DMS79 treated with DMSO at 0.1 percent for 48 hours (cell line): Measurements from ENCODE around the gene NUP62.

Experiments
- DNase-seq: peaks from one replicate; lab custom pipeline; 2025; lab: John Stamatoyannopoulos, UW

NUP62 gene

DNA sequence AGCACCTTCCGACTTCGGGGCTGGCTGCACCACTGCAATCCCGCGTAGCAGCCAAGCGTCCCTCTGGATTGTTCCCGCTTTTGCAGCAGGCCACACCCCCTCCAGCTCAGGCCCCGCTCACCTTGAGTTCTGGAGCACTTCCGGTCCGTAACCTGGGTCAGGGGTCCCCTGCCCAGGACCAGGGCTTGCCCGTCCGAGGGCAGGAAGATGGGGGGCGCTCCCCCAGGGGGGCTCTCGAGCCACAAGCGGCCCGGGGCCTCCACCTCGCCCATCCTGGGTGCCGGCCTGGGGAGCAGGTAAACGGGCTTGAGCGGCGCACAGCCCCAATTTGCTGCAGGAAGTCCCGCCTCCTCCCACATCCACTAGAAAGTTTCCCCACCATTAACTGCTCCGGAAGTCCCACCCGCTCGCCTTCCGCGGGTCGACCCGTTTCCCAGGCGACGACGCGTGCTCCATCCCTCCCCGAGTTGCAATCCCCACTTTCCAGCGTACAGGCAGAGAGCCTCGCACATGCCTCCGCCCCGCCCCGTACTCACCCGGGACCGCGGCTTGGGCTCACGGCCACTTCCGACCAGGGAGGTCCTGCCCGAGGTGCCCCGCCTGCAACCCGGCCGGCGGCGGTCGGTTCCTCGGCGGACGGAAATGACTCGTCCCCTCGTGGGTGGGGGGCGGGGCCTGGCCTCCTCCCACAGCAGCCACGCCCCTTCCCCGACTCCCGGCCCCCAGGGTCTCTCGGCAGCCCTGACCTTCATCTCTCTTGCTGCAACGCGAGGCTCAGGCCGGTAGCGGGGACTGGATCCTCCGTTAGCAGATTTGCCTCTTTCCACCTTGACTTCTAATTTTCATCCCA, 62.1 kb downstream of the NUP62 start, which contains the start of gene PNKP:
TSS of gene PNKP (minus strand) at position 644 of the 850 bp plus-strand sequence. CDS start at position 272, 372 bp downstream.
- peak; percentile 91 for DNase-seq

DNA sequence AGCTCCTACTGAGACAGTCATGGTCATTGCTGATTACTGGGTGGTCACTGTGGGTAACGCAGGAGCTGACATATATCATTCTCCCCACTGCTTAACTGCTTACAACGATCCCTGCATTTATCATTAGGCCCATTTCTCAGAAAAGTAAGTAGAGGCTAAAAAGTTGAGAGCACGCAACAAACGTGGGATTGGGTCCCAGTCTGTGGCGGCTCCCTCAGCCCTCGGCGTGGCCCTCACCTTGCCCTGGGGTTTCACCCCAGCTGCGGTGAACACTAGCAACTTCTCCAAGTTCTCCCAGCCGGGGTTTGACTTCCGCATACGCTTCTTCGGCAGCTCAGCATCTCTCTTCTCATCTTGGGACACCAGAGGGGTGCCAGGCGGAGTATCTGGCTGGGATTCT, 64.4 kb downstream of the NUP62 start:
- no peak for DNase-seq

DNA sequence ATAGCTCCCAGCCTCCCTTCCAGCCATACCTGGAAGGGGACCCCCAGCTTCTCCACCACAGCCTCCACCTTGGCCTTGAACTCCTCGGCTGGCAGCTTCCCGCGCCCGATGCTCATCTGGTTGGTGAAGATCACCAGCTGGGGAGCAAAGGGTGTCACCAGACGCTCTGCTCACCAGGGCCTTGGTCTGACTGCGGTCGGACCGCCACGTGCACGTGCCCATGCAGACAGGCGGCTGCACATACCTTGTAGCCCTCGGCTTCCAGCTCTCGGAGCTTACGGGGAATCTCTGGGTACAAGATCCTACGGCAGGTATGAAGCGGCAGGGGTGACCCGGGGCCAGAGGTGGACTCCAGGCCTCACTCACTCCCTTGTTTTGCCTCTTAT, 65.4 kb downstream of the NUP62 start:
- DNase-seq: no peak

DNA sequence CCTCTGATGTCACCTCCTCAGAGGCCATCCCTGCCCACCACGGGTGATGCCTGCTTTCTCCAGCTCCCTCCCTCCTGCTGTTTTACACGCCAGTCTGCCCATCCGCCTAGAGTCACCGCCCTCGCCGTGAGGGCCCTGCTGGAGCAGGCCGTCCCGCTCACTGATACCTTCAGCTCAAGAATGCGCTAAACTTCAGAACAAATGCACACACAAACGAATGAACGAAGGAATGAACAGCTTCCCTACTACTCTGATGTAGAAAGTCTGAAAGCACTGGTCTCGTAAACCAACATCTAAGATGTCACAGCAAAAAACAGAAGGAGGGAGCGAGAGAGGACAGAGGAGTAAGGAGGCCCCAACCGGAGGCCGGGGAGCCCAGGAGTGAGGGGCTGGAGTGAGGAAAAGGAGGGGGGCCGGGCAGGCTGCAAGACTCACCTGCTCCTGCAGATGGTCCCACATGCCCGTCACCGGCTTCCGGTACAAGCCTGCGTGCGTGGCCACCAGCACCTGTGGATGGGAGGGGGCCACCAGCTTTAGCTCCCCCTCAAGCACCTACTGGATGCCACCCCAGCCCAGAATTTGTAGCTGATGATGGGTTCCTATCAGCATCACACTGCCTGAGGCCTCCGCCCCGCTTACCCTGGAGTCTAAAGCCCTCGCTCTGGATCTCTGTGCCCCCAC, 65.9 kb downstream of the NUP62 start:
- no peak for DNase-seq

DNA sequence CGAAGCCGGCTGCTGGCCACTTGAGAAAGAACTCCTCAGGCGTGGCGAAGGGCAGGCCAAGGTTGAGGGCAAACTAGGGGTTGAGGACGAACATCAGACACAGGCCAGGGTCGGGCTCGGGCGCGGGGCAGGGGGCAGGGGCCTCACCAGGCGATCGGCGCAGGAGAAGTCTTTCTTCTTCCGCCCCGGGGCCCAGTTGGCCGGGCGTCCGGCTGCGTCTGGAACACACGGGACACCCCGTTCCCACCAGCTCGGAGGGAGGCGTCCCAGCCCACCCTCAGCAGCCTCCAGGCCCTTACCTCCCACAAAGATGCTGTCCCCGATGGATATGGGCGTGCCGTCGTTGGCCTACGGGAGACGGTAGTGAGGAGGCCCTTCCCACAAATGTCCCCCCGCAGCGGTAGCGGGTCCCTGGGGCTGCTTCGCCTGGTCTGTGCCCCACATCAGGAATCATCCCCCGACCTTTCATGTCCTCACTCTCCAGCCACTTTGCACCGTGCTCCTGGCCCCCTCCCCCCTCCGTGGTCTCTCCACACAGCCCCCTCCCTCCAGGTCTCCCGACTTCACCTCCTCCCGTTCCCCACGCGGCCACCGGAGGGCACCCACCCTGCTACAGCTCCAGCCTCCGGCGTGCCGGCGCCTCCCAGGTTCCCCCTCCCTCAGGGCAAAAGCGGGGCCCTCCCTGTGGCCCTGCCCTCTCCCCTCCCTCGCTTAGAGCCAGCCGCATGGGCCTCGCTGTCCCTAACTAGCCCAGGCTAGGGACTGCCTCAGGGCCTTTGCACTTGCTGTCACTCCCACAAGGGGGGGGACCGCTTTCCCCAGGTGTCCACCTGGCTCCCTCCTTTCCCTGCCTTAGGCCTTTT, 66.7 kb downstream of the NUP62 start:
- no peak for DNase-seq

DNA sequence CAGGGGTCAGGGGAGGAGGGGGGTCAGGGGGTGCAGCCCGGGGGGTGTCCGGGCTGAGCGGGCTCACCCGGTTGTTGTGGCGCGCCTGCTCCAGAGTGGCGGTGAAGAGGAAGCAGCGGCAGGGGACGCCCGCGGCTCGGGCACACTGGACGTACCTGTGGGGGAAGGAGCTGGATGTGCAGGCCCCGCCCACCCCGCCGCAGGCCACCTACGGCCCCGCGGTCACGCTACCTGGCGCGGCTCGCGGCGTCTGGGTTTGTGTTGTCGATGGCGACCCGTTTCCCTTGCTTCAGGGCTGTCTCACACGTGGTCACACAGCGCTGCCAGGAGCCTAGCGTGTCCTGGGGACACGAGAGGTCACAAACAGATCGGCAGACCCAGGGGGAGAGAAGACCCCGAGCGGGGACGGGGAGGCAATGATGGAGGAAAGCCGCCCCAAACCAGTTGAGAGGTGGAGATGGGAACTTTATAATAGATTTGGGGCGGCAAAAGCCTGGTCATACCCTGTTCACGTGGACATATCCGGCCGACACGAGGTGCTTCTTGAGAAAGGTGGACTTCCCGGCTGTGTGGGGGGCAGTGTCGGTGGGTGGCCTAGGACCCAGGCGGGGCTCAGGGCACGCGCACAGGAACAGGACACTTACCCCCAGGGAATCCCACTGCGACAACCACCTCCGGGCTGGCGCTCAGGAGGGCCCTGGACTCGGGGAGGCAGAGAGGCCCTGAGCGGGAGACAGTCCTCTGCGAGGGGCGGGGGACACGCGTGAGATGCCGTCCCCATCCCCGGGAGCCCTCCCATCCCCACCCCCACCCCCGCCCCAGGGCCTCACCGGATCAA, 67.5 kb downstream of the NUP62 start:
- no peak for DNase-seq

DNA sequence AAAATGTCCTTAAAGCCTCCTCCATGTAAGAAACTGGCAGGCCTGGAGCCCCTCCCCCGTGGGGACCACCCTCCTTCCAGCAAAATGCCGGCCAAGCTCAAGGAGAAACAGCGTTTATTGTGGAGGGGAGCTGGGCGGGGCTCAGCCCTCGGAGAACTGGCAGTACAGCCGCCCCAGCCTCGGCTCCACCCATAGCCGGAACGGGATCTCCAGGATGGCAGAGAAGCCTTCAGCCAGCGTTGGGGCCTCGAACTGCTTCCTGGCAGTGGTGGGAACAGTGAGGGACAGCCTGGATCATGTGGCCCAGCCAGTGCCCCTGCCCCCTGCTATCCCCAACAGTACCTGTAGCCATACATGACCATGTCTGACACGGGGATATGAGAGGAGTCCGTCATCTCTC, 68.2 kb downstream of the NUP62 start:
- DNase-seq: no peak

DNA sequence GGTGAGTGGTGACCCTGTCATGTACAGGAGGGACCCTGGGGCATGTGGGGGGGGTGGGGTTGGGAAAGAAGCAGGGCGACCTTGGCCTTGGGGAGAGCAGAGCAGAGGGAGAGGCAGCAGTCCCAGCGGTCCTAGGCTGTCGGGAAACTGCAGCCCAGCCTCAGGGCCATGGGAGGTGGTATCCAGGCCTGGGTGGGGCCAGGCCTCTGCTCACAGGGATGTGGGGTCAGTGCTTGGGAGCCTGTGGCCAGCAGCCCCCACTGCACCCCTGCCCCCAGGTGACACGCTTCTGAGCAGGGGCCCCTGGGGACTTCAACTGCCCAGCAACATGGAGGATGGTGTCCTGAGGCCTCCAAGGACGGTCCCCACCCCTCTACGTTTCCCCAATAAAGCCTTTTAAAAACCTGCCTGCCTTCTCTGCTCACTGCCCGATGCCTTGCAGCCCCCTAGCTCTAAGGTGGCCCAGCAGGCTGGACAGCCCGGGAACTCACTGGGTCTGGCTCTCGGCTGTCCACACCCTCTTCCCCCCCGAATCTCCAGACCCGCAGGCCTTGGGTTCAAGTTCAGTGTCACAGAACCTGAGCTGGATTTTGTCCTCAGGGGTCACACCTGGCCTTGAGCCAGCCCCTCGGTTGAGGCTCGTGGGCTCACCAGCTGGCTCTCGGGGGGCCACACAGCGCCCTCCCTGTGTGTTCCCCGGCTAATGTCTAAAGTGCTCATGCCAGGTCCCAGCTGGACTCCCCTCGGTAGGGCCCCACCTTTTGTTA, 68.8 kb downstream of the NUP62 start:
- DNase-seq: no peak

DNA sequence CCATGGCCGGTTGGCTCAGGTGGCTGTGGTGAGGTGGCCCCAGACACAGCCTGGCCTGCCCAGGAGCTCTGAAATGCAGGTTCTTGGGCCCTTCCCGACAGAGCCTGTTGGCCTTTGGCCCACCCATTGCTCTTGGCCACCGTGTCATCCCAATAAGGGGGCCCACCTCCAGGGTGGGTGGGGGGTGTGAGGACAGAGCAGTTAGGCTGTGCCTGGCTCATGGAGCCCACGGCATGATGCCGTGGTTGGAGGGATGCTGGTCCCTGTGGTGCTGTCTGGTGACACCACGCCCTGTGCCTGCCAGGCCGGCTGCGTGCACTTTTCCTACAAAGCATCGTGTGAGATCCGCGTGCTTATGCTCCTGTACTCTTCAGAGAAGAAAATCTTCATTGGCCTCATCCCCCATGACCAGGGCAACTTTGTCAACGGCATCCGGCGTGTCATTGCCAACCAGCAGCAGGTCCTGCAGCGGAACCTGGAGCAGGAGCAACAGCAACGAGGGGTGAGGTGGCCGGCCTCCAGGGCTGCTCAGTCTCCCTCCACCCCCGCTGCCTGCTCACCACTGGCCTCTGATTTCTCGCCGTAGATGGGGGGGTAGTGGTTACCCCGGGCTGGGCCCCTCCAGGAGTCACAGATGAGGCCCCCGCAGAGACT, 69.5 kb downstream of the NUP62 start:
- no peak for DNase-seq

DNA sequence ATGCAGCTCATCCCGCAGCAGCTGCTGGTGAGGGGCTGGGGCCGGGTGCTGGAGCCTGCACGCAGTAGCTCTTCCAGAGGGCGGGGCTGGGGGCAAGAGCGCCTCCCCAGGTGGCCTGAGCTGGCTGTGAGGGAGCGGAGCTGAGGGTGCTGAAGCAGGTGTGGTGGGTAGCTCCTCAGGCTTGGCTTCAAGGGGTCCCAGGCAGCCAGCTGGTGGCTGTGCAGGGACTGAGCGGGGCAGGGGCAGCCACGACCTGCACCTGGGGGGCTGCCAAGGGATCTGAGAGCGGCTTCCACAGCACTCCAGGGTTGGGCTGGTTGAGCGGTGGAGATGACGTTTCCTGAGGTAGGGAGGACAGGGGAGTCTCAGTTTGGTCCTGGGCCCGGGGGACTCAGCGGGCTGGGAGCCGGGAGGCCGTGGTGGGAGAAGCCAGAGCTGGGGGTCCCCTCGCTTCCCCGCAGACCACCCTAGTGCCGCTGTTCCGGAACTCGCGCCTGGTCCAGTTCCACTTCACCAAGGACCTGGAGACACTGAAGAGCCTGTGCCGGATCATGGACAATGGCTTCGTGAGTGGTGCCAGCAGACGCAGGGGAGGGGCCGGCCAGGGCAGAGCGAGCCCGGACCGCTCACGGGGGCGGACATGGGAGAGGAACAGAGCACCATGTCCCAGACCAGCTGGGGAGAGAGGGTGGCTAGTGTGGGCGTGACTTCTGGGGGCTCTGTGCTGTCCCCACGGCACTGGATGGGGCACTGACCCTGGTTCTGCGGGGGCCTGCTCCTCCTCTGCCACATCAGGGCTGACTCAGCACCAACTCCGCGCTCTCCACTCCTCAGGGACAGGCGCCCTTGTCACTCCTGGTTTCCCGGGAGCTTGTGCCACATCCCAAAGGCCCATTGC, 71.0 kb downstream of the NUP62 start:
- DNase-seq: no peak

DNA sequence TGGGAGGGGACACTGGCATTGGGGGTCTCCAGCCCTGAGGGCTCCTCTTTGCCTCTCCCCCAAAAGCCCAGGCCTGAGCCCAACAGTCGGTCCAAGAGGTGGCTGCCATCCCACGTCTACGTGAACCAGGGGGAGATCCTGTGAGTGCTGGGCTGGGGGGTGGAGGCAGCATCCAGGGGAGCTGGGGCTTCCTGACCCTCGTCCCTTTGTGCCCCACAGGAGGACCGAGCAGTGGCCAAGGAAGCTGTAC, 71.5 kb downstream of the NUP62 start:
- no peak for DNase-seq

DNA sequence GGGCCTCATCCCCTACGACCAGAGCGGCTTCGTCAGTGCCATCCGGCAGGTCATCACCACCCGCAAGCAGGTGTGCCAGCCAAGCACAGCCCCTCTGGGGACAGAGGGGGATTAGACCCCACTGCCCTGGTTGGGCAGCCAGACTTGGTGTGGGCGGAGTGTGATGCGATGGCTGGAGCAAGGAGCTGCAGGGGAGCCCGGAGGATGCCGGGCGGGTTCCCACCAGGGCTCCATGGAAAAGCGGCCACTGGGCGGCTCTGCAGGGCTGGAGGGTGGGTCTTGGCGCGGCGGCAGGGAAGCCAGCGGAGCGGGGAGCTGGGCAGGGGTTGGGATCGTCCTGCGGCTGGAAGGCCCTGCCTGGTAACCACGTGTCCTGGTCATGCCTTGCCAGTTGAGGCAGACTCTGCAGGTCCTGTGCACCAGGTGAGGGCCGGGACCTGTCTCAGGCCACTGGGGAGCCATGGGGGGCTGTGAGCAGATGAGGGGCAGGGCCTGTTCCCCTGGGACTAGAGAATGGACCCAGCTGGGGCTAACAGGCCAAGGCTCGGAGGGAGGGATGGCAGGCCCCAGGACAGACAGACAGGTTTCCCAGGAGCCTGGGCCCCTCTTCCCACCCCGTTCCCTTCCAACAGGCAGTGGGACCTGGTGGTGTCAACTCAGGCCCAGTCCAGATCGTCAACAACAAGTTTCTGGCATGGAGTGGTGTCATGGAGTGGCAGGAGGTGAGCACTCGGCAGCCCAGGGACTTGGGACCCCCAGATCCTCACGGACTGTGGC, 72.1 kb downstream of the NUP62 start:
- no peak for DNase-seq
